Measurements from ENCODE around the gene RAB14. TPM values are rescaled to one million over a fixed set of nuclear protein-coding genes. Genes with fewer than 3 reads are reported as not detected.

RAB14 gene
- polyA plus RNA-seq, 1 of the 3 experiments (the other 2 are of a cell fraction): 17.4 TPM

DNA sequence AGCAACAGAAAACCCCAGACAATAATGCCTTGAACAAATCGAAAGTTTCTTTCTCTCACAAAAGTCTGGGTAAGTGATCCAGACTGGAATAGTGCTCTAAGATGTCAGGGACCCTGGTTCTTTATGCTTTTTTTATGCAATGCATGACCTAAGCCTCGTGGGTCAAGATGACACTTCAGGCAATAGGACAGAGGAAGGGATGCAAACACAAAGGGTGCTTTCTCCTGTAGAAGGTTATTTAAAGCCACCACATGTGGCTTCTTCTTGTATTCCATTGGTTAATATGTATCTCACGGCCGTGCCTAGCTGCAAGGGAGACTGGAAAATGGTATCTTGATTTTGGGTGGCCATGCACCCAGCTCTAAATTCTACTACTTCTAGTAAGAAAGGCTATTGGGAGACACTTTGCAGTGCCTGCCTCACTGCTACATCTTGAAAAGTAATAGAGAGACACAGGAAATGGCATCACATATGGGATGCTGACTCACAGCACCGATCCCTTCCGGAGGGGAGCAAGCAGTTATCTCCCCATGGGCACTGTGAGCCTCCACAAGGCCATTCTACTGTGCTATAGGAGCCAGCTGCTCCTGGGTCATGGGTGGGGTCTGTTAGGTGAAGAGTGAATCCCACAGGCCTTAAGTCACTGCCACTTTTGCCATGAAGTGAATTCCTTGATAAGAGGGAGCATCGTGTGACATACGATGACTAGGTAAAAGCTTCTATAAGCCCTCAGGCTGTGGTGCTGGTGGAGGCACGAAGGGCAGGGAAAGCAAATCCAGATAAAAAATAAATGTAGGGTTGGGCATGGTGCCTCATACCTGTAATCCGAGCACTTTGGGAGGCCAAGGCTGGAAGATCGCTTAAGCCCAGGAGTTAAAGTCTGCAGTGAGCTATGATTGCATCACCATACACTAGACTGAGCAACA is 32.5 kb upstream of the RAB14 start:
- POLR2A ChIA-PET: no interaction called here
- H3K79me2 ChIP-seq (ENCODE audit: insufficient read depth): no peaks in the 10 kb centered on the region
- H3K9ac ChIP-seq: no peak overlapping the region
- H3K27me3 ChIP-seq (ENCODE audit: insufficient read depth): no peaks in the 10 kb centered on the region
- TF ChIP-seq FOXJ3 (CRISPR knock-in tag; IDR thresholded peaks at IDR 0.05) (no peak), TCF12 (IDR thresholded peaks at IDR 0.05) (peak; percentile 25; the same call in 1 of the 2 replicates), FOSL2 (IDR thresholded peaks at IDR 0.05; ENCODE audit: borderline replicate concordance, low read depth) (peak; percentile 28; the same call in 1 of the 2 replicates), JUND (IDR thresholded peaks at IDR 0.05) (no peak), GABPA (IDR thresholded peaks at IDR 0.05; ENCODE audit: low read depth) (peak; percentile 48), POLR2AphosphoS5 (IDR thresholded peaks at IDR 0.05; ENCODE audit: low read depth, low read length) (no peak), NRF1 (IDR thresholded peaks at IDR 0.05; ENCODE audit: low read depth, low read length) (no peak), ELF1 (IDR thresholded peaks at IDR 0.05) (no peak)
- TF ChIP-seq, protein P1, sequence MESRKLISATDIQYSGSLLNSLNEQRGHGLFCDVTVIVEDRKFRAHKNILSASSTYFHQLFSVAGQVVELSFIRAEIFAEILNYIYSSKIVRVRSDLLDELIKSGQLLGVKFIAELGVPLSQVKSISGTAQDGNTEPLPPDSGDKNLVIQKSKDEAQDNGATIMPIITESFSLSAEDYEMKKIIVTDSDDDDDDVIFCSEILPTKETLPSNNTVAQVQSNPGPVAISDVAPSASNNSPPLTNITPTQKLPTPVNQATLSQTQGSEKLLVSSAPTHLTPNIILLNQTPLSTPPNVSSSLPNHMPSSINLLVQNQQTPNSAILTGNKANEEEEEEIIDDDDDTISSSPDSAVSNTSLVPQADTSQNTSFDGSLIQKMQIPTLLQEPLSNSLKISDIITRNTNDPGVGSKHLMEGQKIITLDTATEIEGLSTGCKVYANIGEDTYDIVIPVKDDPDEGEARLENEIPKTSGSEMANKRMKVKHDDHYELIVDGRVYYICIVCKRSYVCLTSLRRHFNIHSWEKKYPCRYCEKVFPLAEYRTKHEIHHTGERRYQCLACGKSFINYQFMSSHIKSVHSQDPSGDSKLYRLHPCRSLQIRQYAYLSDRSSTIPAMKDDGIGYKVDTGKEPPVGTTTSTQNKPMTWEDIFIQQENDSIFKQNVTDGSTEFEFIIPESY (IDR thresholded peaks at IDR 0.05; ENCODE audit: borderline replicate concordance, low read depth): no peak
- TF ChIP-seq, protein P2, sequence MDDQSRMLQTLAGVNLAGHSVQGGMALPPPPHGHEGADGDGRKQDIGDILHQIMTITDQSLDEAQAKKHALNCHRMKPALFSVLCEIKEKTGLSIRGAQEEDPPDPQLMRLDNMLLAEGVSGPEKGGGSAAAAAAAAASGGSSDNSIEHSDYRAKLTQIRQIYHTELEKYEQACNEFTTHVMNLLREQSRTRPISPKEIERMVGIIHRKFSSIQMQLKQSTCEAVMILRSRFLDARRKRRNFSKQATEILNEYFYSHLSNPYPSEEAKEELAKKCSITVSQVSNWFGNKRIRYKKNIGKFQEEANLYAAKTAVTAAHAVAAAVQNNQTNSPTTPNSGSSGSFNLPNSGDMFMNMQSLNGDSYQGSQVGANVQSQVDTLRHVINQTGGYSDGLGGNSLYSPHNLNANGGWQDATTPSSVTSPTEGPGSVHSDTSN (IDR thresholded peaks at IDR 0.05): no peak
- TF ChIP-seq, protein P3, sequence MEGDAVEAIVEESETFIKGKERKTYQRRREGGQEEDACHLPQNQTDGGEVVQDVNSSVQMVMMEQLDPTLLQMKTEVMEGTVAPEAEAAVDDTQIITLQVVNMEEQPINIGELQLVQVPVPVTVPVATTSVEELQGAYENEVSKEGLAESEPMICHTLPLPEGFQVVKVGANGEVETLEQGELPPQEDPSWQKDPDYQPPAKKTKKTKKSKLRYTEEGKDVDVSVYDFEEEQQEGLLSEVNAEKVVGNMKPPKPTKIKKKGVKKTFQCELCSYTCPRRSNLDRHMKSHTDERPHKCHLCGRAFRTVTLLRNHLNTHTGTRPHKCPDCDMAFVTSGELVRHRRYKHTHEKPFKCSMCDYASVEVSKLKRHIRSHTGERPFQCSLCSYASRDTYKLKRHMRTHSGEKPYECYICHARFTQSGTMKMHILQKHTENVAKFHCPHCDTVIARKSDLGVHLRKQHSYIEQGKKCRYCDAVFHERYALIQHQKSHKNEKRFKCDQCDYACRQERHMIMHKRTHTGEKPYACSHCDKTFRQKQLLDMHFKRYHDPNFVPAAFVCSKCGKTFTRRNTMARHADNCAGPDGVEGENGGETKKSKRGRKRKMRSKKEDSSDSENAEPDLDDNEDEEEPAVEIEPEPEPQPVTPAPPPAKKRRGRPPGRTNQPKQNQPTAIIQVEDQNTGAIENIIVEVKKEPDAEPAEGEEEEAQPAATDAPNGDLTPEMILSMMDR (IDR thresholded peaks at IDR 0.05): no peak
- TF ChIP-seq, protein P4, sequence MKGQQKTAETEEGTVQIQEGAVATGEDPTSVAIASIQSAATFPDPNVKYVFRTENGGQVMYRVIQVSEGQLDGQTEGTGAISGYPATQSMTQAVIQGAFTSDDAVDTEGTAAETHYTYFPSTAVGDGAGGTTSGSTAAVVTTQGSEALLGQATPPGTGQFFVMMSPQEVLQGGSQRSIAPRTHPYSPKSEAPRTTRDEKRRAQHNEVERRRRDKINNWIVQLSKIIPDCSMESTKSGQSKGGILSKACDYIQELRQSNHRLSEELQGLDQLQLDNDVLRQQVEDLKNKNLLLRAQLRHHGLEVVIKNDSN (IDR thresholded peaks at IDR 0.05; ENCODE audit: borderline replicate concordance, low read depth): no peak
- no peak overlapping the region for H3K4me3 ChIP-seq (ENCODE audit: low read depth in 2 of 2, low read length in 1 of 2)
- H3K4me1 ChIP-seq (ENCODE audit: control insufficient read depth in 1 of 2, insufficient read depth in 2 of 2, low read depth in 1 of 2, low read length in 1 of 2): peaks cover 2 to 9% of the 10 kb centered on the region in 2 experiments; a peak in 3 of 4 replicates
- peak overlapping the region in 1 of 2 experiments; percentile 55; a peak in 2 of 4 replicates for H3K27ac ChIP-seq (ENCODE audit: low read depth in 2 of 2, low read length in 1 of 2)
- H4K20me1 ChIP-seq (ENCODE audit: insufficient read depth): no peaks in the 10 kb centered on the region
- H3K36me3 ChIP-seq (replicated peaks in 1 of 2; ENCODE audit: control insufficient read depth in 1 of 2, insufficient read depth in 2 of 2, low read length in 1 of 2): no peaks in the 10 kb centered on the region
- H3F3A ChIP-seq (replicated peaks; ENCODE audit: insufficient read depth): no peaks in the 10 kb centered on the region
- WGBS (ENCODE audit: low lambda C conversion rate): 83% methylated on average over 10 of the region's 11 CpGs
- CTCF ChIA-PET: interaction anchor here (0.9 to 2.3 kb wide), 6 partner anchors 19 to 85 kb away, joined by 3 to 12 read pairs (median 4); no protein-coding TSS in a partner anchor
- H3K9me2 ChIP-seq: no peaks in the 10 kb centered on the region
- H3K9me3 ChIP-seq: no peaks in the 10 kb centered on the region
- no peak for DNase-seq
- no peak overlapping the region for H3K4me2 ChIP-seq
- H2AFZ ChIP-seq (ENCODE audit: low read depth): peak overlapping the region; percentile 82

All from SK-N-SH (cell line).